ENCODE results near the gene AFF2. TPM values are rescaled to one million over a fixed set of nuclear protein-coding genes. Genes with fewer than 3 reads are reported as not detected.
A peak's percentile ranks its signal among the peaks of the same experiment; 100 is the strongest.

The AFF2 gene
- total RNA-seq, 1 donor = 16.2 TPM

GRCh38 chrX:148593146-148593545 is 92.7 kb downstream of the AFF2 start:
- H3K4me3 ChIP-seq (ENCODE audit: low read length) = no peak overlapping the region
- H3K27me3 ChIP-seq (ENCODE audit: insufficient read depth, low read length) = no peaks in the 10 kb centered on the region
- H3K9me3 ChIP-seq (ENCODE audit: low read depth, low read length) = no peaks in the 10 kb centered on the region
- H3K4me1 ChIP-seq (ENCODE audit: insufficient read depth, low read length) = no peaks in the 10 kb centered on the region

- no peaks in the 10 kb centered on the region for H3K4me1 ChIP-seq (ENCODE audit: insufficient read depth, low read length)
- H3K4me3 ChIP-seq (ENCODE audit: low read length) = no peak overlapping the region
- H3K27me3 ChIP-seq (ENCODE audit: insufficient read depth, low read length) = no peaks in the 10 kb centered on the region
- H3K9me3 ChIP-seq (ENCODE audit: low read depth, low read length) = no peaks in the 10 kb centered on the region
Measured at GRCh38 chrX:148593987-148594386, 93.6 kb downstream of the AFF2 start.

GRCh38 chrX:148599404-148599803 is 99.0 kb downstream of the AFF2 start:
- Histone ChIP-seq H3K9me3 (ENCODE audit: low read depth, low read length) (no peaks in the 10 kb centered on the region), H3K27me3 (ENCODE audit: insufficient read depth, low read length) (no peaks in the 10 kb centered on the region), H3K4me3 (ENCODE audit: low read length) (no peak overlapping the region), H3K4me1 (ENCODE audit: insufficient read depth, low read length) (no peaks in the 10 kb centered on the region)

- H3K9me3 ChIP-seq (ENCODE audit: low read depth, low read length) = no peaks in the 10 kb centered on the region
- H3K4me3 ChIP-seq (ENCODE audit: low read length) = no peak overlapping the region
- no peaks in the 10 kb centered on the region for H3K4me1 ChIP-seq (ENCODE audit: insufficient read depth, low read length)
- H3K27me3 ChIP-seq (ENCODE audit: insufficient read depth, low read length) = no peaks in the 10 kb centered on the region
Measured at GRCh38 chrX:148600131-148600530, 99.7 kb downstream of the AFF2 start.

- Histone ChIP-seq H3K9me3 (ENCODE audit: low read depth, low read length) (no peaks in the 10 kb centered on the region), H3K4me1 (ENCODE audit: insufficient read depth, low read length) (no peaks in the 10 kb centered on the region), H3K4me3 (ENCODE audit: low read length) (no peak overlapping the region), H3K27me3 (ENCODE audit: insufficient read depth, low read length) (no peaks in the 10 kb centered on the region)
Measured at GRCh38 chrX:148600581-148600980, 100.2 kb downstream of the AFF2 start.

GRCh38 chrX:148601034-148601433 is 100.6 kb downstream of the AFF2 start:
- H3K27me3 ChIP-seq (ENCODE audit: insufficient read depth, low read length) = no peaks in the 10 kb centered on the region
- H3K9me3 ChIP-seq (ENCODE audit: low read depth, low read length) = no peaks in the 10 kb centered on the region
- no peak overlapping the region for H3K4me3 ChIP-seq (ENCODE audit: low read length)
- no peaks in the 10 kb centered on the region for H3K4me1 ChIP-seq (ENCODE audit: insufficient read depth, low read length)

GRCh38 chrX:148609515-148610327 is 109.3 kb downstream of the AFF2 start:
- Histone ChIP-seq H3K4me3 (ENCODE audit: low read length) (peak overlapping the region; percentile 18), H3K27me3 (ENCODE audit: insufficient read depth, low read length) (no peaks in the 10 kb centered on the region), H3K9me3 (ENCODE audit: low read depth, low read length) (no peaks in the 10 kb centered on the region), H3K4me1 (ENCODE audit: insufficient read depth, low read length) (peaks cover 5% of the 10 kb centered on the region)

- Histone ChIP-seq H3K27me3 (ENCODE audit: insufficient read depth, low read length) (no peaks in the 10 kb centered on the region), H3K4me3 (ENCODE audit: low read length) (peak overlapping the region; percentile 18), H3K4me1 (ENCODE audit: insufficient read depth, low read length) (peaks cover 5% of the 10 kb centered on the region), H3K9me3 (ENCODE audit: low read depth, low read length) (no peaks in the 10 kb centered on the region)
Measured at GRCh38 chrX:148610328-148610698, 109.9 kb downstream of the AFF2 start.

GRCh38 chrX:148611993-148612392 is 111.6 kb downstream of the AFF2 start:
- H3K4me3 ChIP-seq (ENCODE audit: low read length) = no peak overlapping the region
- no peaks in the 10 kb centered on the region for H3K9me3 ChIP-seq (ENCODE audit: low read depth, low read length)
- H3K4me1 ChIP-seq (ENCODE audit: insufficient read depth, low read length) = peaks cover 5% of the 10 kb centered on the region
- no peaks in the 10 kb centered on the region for H3K27me3 ChIP-seq (ENCODE audit: insufficient read depth, low read length)

- H3K4me3 ChIP-seq (ENCODE audit: low read length) = no peak overlapping the region
- H3K27me3 ChIP-seq (ENCODE audit: insufficient read depth, low read length) = no peaks in the 10 kb centered on the region
- peaks cover 5% of the 10 kb centered on the region for H3K4me1 ChIP-seq (ENCODE audit: insufficient read depth, low read length)
- H3K9me3 ChIP-seq (ENCODE audit: low read depth, low read length) = no peaks in the 10 kb centered on the region
Measured at GRCh38 chrX:148612431-148612830, 112.0 kb downstream of the AFF2 start.

GRCh38 chrX:148613636-148614035 is 113.2 kb downstream of the AFF2 start:
- no peaks in the 10 kb centered on the region for H3K27me3 ChIP-seq (ENCODE audit: insufficient read depth, low read length)
- no peaks in the 10 kb centered on the region for H3K9me3 ChIP-seq (ENCODE audit: low read depth, low read length)
- peaks cover 5% of the 10 kb centered on the region for H3K4me1 ChIP-seq (ENCODE audit: insufficient read depth, low read length)
- H3K4me3 ChIP-seq (ENCODE audit: low read length) = no peak overlapping the region

GRCh38 chrX:148615491-148615890 is 115.1 kb downstream of the AFF2 start:
- Histone ChIP-seq H3K27me3 (ENCODE audit: insufficient read depth, low read length) (no peaks in the 10 kb centered on the region), H3K9me3 (ENCODE audit: low read depth, low read length) (no peaks in the 10 kb centered on the region), H3K4me1 (ENCODE audit: insufficient read depth, low read length) (no peaks in the 10 kb centered on the region), H3K4me3 (ENCODE audit: low read length) (no peak overlapping the region)

- no peaks in the 10 kb centered on the region for H3K4me1 ChIP-seq (ENCODE audit: insufficient read depth, low read length)
- no peaks in the 10 kb centered on the region for H3K27me3 ChIP-seq (ENCODE audit: insufficient read depth, low read length)
- no peak overlapping the region for H3K4me3 ChIP-seq (ENCODE audit: low read length)
- H3K9me3 ChIP-seq (ENCODE audit: low read depth, low read length) = no peaks in the 10 kb centered on the region
Measured at GRCh38 chrX:148618470-148619445, 118.3 kb downstream of the AFF2 start.

- H3K4me3 ChIP-seq (ENCODE audit: low read length) = no peak overlapping the region
- H3K4me1 ChIP-seq (ENCODE audit: insufficient read depth, low read length) = no peaks in the 10 kb centered on the region
- no peaks in the 10 kb centered on the region for H3K9me3 ChIP-seq (ENCODE audit: low read depth, low read length)
- no peaks in the 10 kb centered on the region for H3K27me3 ChIP-seq (ENCODE audit: insufficient read depth, low read length)
Measured at GRCh38 chrX:148620023-148620422, 119.6 kb downstream of the AFF2 start.

GRCh38 chrX:148624951-148625474 is 124.6 kb downstream of the AFF2 start:
- Histone ChIP-seq H3K27me3 (ENCODE audit: insufficient read depth, low read length) (no peaks in the 10 kb centered on the region), H3K4me3 (ENCODE audit: low read length) (no peak overlapping the region), H3K9me3 (ENCODE audit: low read depth, low read length) (no peaks in the 10 kb centered on the region), H3K4me1 (ENCODE audit: insufficient read depth, low read length) (no peaks in the 10 kb centered on the region)

Data from mononuclear cell (primary cell).